CD8-positive, alpha-beta memory T cell (primary cell): ENCODE measurements around the gene KRR1. TPM values are rescaled to one million over a fixed set of nuclear protein-coding genes. Genes with fewer than 3 reads are reported as not detected.

Experiments
- CTCF ChIA-PET: fragments of 350-600 bp; sonication (Branson Sonifier 250); formaldehyde crosslinking; loops from one replicate; lab custom pipeline; 2021; ENCODE audit warnings: antibody characterized with exemption; lab: Charles Lee
- POLR2A ChIA-PET: fragments of 350-600 bp; sonication (Branson Sonifier 250); formaldehyde crosslinking; loops from one replicate; lab custom pipeline; 2021; ENCODE audit warnings: antibody characterized with exemption; lab: Charles Lee
- DNase-seq, 5 donors: peaks; one replicate each; pipeline versions ENCODE4 v3.0.0 to v3.0.0-alpha.2; 2020 to 2022; ENCODE audit warnings: mixed read lengths in 1 of 5
- H3K27ac ChIP-seq: one replicate; pipeline ENCODE4 v1.7.0; 2013; ENCODE audit warnings: low read depth, mild to moderate bottlenecking, low read length, moderate library complexity
- H3K27me3 ChIP-seq: 2 replicates; pipeline ENCODE4 v1.7.0; 2013; ENCODE audit warnings: low read length, mild to moderate bottlenecking; ENCODE audit not compliant: insufficient read depth, poor library complexity, severe bottlenecking
- H3K36me3 ChIP-seq: 2 replicates; pipeline ENCODE4 v1.7.0; 2013; ENCODE audit warnings: mild to moderate bottlenecking, low read length, moderate library complexity; ENCODE audit not compliant: insufficient read depth
- H3K4me1 ChIP-seq: 2 replicates; pipeline ENCODE4 v1.7.0; 2013; ENCODE audit warnings: mild to moderate bottlenecking, low read length, moderate library complexity; ENCODE audit not compliant: insufficient read depth
- H3K4me3 ChIP-seq: 2 replicates; pipeline ENCODE4 v1.7.0; 2013; ENCODE audit warnings: mild to moderate bottlenecking, low read length
- H3K9me3 ChIP-seq: 2 replicates; pipeline ENCODE4 v1.7.0; 2013; ENCODE audit warnings: mild to moderate bottlenecking, low read length
- H3K27ac Mint-ChIP-seq, 8 donors: one replicate each; pipeline ENCODE4 v1.8.0; 2020 to 2021; ENCODE audit warnings: mixed read lengths in 8 of 8, mild to moderate bottlenecking in 6 of 8, inconsistent platforms in 3 of 8, moderate library complexity in 3 of 8
- H3K27me3 Mint-ChIP-seq, 2 donors: one replicate each; pipeline ENCODE4 v1.8.0; 2020 to 2021; ENCODE audit warnings: mixed read lengths in 2 of 2, mild to moderate bottlenecking in 1 of 2, moderate library complexity in 1 of 2
- H3K36me3 Mint-ChIP-seq, 3 donors: one replicate each; pipeline ENCODE4 v1.8.0; 2020 to 2021; ENCODE audit warnings: mixed read lengths in 3 of 3, inconsistent platforms in 1 of 3, mild to moderate bottlenecking in 1 of 3
- H3K4me1 Mint-ChIP-seq, 3 donors: one replicate each; pipeline ENCODE4 v1.8.0; 2020 to 2021; ENCODE audit warnings: mixed read lengths in 3 of 3, inconsistent platforms in 1 of 3, mild to moderate bottlenecking in 1 of 3
- H3K4me3 Mint-ChIP-seq, 7 donors: one replicate each; pipeline ENCODE4 v1.8.0; 2020 to 2021; ENCODE audit warnings: mixed read lengths in 7 of 7, mild to moderate bottlenecking in 6 of 7, moderate library complexity in 4 of 7, inconsistent platforms in 2 of 7
- H3K9me3 Mint-ChIP-seq, 5 donors: one replicate each; pipeline ENCODE4 v1.8.0; 2020 to 2022; ENCODE audit warnings: mixed read lengths in 5 of 5, mild to moderate bottlenecking in 3 of 5, moderate library complexity in 2 of 5, inconsistent platforms in 1 of 5
- polyA plus RNA-seq: library from polyadenylated mRNA; unstranded; fragments of 300-500 nt; fragmentation: Illumina TruSeq; gene quantifications from one replicate; pipeline ENCODE4 v1.2.3, GENCODE V29; 2021
- total RNA-seq, 2 experiments: library from RNA; stranded (reverse); gene quantifications; one replicate each; pipeline ENCODE4 v1.2.3, GENCODE V29; 2021

KRR1 gene
- total and polyA plus RNA-seq, 3 experiments from 2014 or later = 76.8 to 151 (median 143) TPM

DNA sequence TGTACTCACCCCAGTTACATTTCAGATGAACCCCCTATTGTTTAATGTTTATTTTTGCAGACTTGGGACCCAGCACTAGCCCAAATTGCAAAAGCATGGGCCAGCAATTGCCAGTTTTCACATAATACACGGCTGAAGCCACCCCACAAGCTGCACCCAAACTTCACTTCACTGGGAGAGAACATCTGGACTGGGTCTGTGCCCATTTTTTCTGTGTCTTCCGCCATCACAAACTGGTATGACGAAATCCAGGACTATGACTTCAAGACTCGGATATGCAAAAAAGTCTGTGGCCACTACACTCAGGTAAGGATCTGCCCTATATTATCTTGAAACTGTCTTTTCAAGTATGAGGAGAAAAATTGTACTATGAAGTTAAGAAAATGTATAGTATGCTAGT, 29.6 kb downstream of the KRR1 start:
- peaks cover 85 to 95% (median 94%) of the 10 kb centered on the region in 3 donors for H3K4me1 Mint-ChIP-seq
- peak overlapping the region; percentile 86 to 98 (median 97) for H3K27ac Mint-ChIP-seq
- no peaks in the 10 kb centered on the region for H3K9me3 ChIP-seq
- ChIA-PET POLR2A (interaction anchor here (0.7 to 1.4 kb wide), 3 partner anchors 10 to 181 kb away, joined by 4 to 10 read pairs (median 6); no protein-coding TSS in a partner anchor), CTCF (interaction anchor here (3.5 to 4.7 kb wide), 3 partner anchors 25 to 90 kb away, joined by 18 to 27 read pairs (median 18); partner anchors contain the start of gene GLIPR1L2)
- no peak for DNase-seq
- peak overlapping the region; percentile 80 for H3K27ac ChIP-seq
- no peaks in the 10 kb centered on the region for H3K36me3 ChIP-seq
- H3K4me1 ChIP-seq = peaks cover 76% of the 10 kb centered on the region
- H3K4me3 Mint-ChIP-seq = peak overlapping the region; percentile 96 to 99 (median 97)
- peaks cover 0 to 2% of the 10 kb centered on the region in 2 donors for H3K27me3 Mint-ChIP-seq
- no peaks in the 10 kb centered on the region for H3K27me3 ChIP-seq
- peak overlapping the region; percentile 80 for H3K4me3 ChIP-seq
- peaks cover 0 to 56% (median 15%) of the 10 kb centered on the region in 3 donors for H3K36me3 Mint-ChIP-seq
- H3K9me3 Mint-ChIP-seq = peaks cover 0 to 2% (median 0%) of the 10 kb centered on the region in 5 donors

DNA sequence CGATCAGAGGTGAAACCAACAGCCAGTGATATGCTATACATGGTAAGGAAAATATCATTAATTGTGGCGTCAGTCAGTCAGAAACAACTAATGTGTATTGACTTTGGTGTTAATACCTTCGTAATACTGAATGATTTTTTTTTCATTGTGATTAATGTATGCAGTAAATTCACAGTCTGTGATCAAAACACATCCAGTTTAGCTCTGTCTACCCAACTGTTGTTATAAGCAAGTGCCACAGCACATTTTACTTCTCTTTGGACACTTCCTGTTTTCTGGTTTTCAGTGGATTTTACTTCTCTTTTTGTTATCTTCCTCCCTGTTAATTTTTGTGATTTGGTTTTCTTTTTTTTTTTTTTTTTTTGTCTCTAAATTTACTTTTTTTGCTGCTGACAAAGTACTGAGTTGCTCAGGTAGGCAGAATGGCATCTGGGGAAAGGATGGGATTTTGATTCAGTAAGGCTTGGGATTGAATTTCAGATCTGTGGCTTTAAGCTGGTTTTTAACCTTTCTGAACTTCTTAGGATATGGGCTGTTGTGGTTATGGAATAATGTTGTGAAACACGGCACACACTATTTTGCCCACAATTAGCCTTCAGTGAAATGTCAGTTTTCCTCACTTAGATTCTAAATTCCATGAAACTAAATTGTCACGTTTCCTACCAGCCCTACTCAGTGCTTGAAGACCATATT, 30.2 kb downstream of the KRR1 start:
- H3K9me3 ChIP-seq = no peaks in the 10 kb centered on the region
- H3K4me3 ChIP-seq = peak overlapping the region; percentile 80
- Mint-ChIP-seq H3K27ac (peak overlapping the region; percentile 86 to 98 (median 97)), H3K4me1 (peaks cover 80 to 89% (median 88%) of the 10 kb centered on the region in 3 donors), H3K9me3 (peaks cover 0 to 2% (median 0%) of the 10 kb centered on the region in 5 donors), H3K27me3 (peaks cover 0 to 2% of the 10 kb centered on the region in 2 donors), H3K36me3 (peaks cover 0 to 50% (median 12%) of the 10 kb centered on the region in 3 donors), H3K4me3 (peak overlapping the region; percentile 96 to 99 (median 97))
- ChIA-PET CTCF (interaction anchor here (1.0 to 4.7 kb wide), 7 partner anchors 18 to 550 kb away, joined by 3 to 27 read pairs (median 4); partner anchors contain the start of genes GLIPR1L2 and PHLDA1), POLR2A (interaction anchor here (0.7 to 1.8 kb wide), 9 partner anchors 24 to 598 kb away, joined by 3 to 12 read pairs (median 7); partner anchors contain the start of genes GLIPR1L2 and PHLDA1)
- no peak for DNase-seq
- peaks cover 71% of the 10 kb centered on the region for H3K4me1 ChIP-seq
- H3K27me3 ChIP-seq = no peaks in the 10 kb centered on the region
- H3K36me3 ChIP-seq = no peaks in the 10 kb centered on the region
- peak overlapping the region; percentile 80 for H3K27ac ChIP-seq

DNA sequence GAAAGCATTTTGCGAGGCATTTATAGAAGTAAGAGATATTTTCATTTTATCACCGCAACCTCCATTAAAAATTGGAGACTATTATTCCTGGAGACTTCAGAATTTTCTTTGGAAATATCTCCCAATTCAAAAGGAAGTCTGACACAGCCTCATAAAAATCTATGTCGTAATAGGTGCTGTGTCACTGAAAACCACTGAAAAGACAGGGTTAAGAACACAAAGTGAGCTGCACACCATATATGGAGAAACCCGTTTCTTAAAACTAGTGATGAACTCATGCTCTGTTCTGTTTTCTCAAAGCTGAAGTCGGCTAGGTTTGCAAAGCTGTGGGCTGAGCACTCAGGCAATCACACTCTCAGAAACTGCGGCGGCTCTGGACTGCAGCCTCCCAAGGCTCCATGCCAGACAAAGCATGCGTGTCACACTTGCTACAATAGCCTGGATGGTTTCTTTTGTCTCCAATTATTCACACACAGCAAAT, 30.9 kb downstream of the KRR1 start, which contains the start of gene GLIPR1:
TSS of gene GLIPR1 (plus strand) at position 287 of the 481 bp plus-strand sequence. CDS start at position 413, 126 bp downstream.
- Histone ChIP-seq H3K36me3 (no peaks in the 10 kb centered on the region), H3K27ac (peak within 1 kb of the TSS; percentile 80), H3K9me3 (no peaks in the 10 kb centered on the region), H3K27me3 (no peaks in the 10 kb centered on the region), H3K4me3 (peak within 1 kb of the TSS; percentile 80), H3K4me1 (peaks cover 65% of the 10 kb centered on the region)
- Mint-ChIP-seq H3K9me3 (peaks cover 0 to 2% (median 0%) of the 10 kb centered on the region in 5 donors), H3K27me3 (peaks cover 0 to 2% of the 10 kb centered on the region in 2 donors), H3K4me3 (peak within 1 kb of the TSS; percentile 96 to 99 (median 97)), H3K4me1 (peaks cover 75 to 83% (median 83%) of the 10 kb centered on the region in 3 donors), H3K36me3 (peaks cover 0 to 45% (median 12%) of the 10 kb centered on the region in 3 donors), H3K27ac (peak within 1 kb of the TSS; percentile 86 to 98 (median 97))
- ChIA-PET CTCF (interaction anchor here (1.0 to 4.7 kb wide), 8 partner anchors 17 to 556 kb away, joined by 3 to 27 read pairs (median 4); partner anchors contain the start of genes GLIPR1L2 and PHLDA1), POLR2A (interaction anchor here (0.7 to 1.8 kb wide), 10 partner anchors 23 to 599 kb away, joined by 3 to 12 read pairs (median 6); partner anchors contain the start of genes GLIPR1L2, KRR1 and PHLDA1)
- peak; percentile 43 to 84 (median 77) for DNase-seq

DNA sequence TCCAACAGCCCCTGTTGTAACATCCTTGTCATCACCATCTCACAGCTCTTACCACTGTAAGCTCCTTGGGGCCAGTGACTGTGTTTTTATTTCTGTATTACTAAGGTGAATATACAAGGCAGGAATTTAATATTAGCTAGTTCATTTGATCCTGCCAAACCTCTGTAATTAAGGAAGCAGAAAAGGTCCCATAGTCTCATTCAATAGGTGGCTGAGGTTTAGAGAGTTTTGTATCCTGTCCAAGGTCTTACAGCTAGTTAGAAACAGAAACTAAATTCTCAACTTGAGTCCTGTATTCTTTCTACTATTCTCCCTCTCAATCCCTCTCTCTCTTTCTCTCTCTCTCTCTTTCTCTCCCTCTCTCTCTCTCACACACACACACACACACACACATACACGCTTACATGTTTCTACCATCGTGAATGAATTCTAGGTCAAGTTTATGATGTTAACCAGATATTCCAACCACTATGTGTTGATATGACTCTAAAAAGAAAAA, 31.4 kb downstream of the KRR1 start:
- CTCF ChIA-PET = interaction anchor here (1.0 to 4.7 kb wide), 9 partner anchors 17 to 557 kb away, joined by 3 to 27 read pairs (median 4); partner anchors contain the start of genes GLIPR1L2 and PHLDA1
- peak in 1 of 5 donors; percentile 61 for DNase-seq
- POLR2A ChIA-PET = interaction anchor here (0.6 to 1.8 kb wide), 10 partner anchors 20 to 1079 kb away, joined by 3 to 12 read pairs (median 4); partner anchors contain the start of genes GLIPR1L2, KRR1 and PHLDA1
- Mint-ChIP-seq H3K9me3 (peaks cover 0 to 2% (median 0%) of the 10 kb centered on the region in 5 donors), H3K4me3 (peak overlapping the region; percentile 96 to 99 (median 97)), H3K27ac (peak overlapping the region; percentile 86 to 98 (median 97)), H3K36me3 (peaks cover 0 to 42% (median 8%) of the 10 kb centered on the region in 3 donors), H3K27me3 (peaks cover 0 to 2% of the 10 kb centered on the region in 2 donors), H3K4me1 (peaks cover 71 to 78% (median 78%) of the 10 kb centered on the region in 3 donors)
- H3K9me3 ChIP-seq = no peaks in the 10 kb centered on the region
- peak overlapping the region; percentile 80 for H3K4me3 ChIP-seq
- no peaks in the 10 kb centered on the region for H3K36me3 ChIP-seq
- peak overlapping the region; percentile 80 for H3K27ac ChIP-seq
- H3K27me3 ChIP-seq = no peaks in the 10 kb centered on the region
- peaks cover 64% of the 10 kb centered on the region for H3K4me1 ChIP-seq

DNA sequence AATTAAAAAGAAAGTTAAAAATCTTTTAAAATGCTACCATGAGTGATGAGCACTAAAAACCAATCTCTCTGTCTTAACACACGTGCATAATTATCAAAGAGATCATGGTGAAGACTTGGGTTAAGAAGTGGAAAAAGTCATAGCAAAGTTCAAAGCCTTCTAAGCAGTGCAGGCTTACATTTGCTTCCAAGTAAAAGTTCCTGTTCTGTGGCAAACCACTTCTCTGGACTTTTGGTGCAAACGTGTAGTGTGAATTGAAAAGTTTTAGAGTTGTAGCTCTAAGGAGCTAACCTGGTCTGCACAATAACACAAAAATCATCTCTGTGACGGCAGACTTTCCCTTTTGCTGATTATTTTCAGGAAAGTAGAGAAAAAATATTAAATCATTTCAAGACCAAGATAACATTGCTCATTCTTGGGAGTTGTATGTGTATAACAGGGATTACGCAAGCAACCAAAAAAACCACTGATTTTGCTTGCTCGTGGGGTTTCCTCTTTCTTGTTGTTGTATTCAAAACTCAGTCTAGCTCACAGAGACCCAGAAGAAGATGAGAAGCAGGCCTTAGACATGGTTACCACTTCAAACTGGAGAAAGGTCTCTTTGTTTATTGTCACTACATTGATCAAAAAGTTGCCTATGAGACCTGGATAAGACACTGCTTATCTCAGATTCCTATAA, 33.2 kb downstream of the KRR1 start:
- Mint-ChIP-seq H3K36me3 (peaks cover 0 to 24% (median 2%) of the 10 kb centered on the region in 3 donors), H3K4me1 (peaks cover 54 to 61% (median 60%) of the 10 kb centered on the region in 3 donors), H3K27ac (peak overlapping the region; percentile 86 to 98 (median 97)), H3K27me3 (peaks cover 0 to 4% of the 10 kb centered on the region in 2 donors), H3K4me3 (peak overlapping the region; percentile 19 to 75 (median 47)), H3K9me3 (peaks cover 0 to 2% (median 0%) of the 10 kb centered on the region in 5 donors)
- CTCF ChIA-PET = interaction anchor here (1.9 to 4.7 kb wide), 3 partner anchors 22 to 82 kb away, joined by 5 to 27 read pairs (median 8); no protein-coding TSS in a partner anchor
- H3K4me1 ChIP-seq = peaks cover 52% of the 10 kb centered on the region
- no peak overlapping the region for H3K4me3 ChIP-seq
- H3K27ac ChIP-seq = no peak overlapping the region
- H3K36me3 ChIP-seq = no peaks in the 10 kb centered on the region
- POLR2A ChIA-PET = interaction anchor here (1.7 kb wide), 1 partner anchor 1080 kb away, joined by 5 read pairs; no protein-coding TSS in a partner anchor
- peak in 3 of 5 donors; percentile 59 to 86 (median 67) for DNase-seq
- H3K9me3 ChIP-seq = no peaks in the 10 kb centered on the region
- no peaks in the 10 kb centered on the region for H3K27me3 ChIP-seq

DNA sequence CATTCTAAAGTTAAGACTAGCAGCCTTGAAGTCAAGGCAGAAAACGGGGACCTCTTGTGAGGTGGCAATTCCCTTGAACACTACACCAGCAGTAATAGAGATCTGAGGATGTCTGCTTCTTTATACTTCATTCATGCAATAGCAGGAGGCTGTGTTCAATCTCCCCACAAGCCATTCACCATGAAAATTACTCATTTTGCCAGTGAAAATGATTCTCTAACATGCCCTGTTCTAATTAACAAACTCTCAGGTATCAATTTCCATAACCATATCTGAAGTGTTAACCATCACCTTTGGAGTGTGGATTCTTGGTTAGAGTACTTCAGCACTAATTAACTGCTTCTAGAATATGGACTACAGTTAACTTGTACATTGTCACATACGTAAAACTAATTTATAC, 34.3 kb downstream of the KRR1 start:
- POLR2A ChIA-PET = no interaction called here
- peaks cover 41% of the 10 kb centered on the region for H3K4me1 ChIP-seq

More for the DNA sequence above, 34.3 kb downstream of the KRR1 start:
- Histone ChIP-seq H3K27ac (no peak overlapping the region), H3K4me3 (no peak overlapping the region), H3K36me3 (no peaks in the 10 kb centered on the region), H3K9me3 (no peaks in the 10 kb centered on the region), H3K27me3 (no peaks in the 10 kb centered on the region)
- H3K4me1 Mint-ChIP-seq = peaks cover 44 to 50% (median 49%) of the 10 kb centered on the region in 3 donors
- peak overlapping the region in 6 of 8 donors; percentile 26 to 98 (median 60) for H3K27ac Mint-ChIP-seq
- DNase-seq = no peak
- CTCF ChIA-PET = interaction anchor here (2.3 to 4.7 kb wide), 2 partner anchors 21 to 40 kb away, joined by 8 to 27 read pairs; no protein-coding TSS in a partner anchor
- H3K36me3 Mint-ChIP-seq = peaks cover 0 to 16% (median 0%) of the 10 kb centered on the region in 3 donors
- H3K4me3 Mint-ChIP-seq = no peak overlapping the region
- peaks cover 0 to 2% (median 0%) of the 10 kb centered on the region in 5 donors for H3K9me3 Mint-ChIP-seq
- H3K27me3 Mint-ChIP-seq = peaks cover 0 to 4% of the 10 kb centered on the region in 2 donors
